A549 (cell line): ENCODE data around the gene OPA3. TPM values are rescaled to one million over a fixed set of nuclear protein-coding genes. Genes with fewer than 3 reads are reported as not detected.

Experiments
- ATAC-seq, 2 experiments: fragments of 200-7000 bp in 1 of 2; fragments of >200 bp in 1 of 2; cut with Nextera tagmentation in 1 of 2; cut with Tn5 transposase in 1 of 2; 3 replicates each; pipeline versions ENCODE4 v1.8.0 to v1.9.1; 2018 to 2020; ENCODE audit warnings: mild to moderate bottlenecking in 1 of 2, moderate library complexity in 1 of 2
- CTCF ChIA-PET: fragments of 300-600 bp; sonication (Branson Sonifier 250); formaldehyde crosslinking; extraction: SDS; loops from one replicate; lab custom pipeline; 2021; ENCODE audit warnings: antibody characterized with exemption, inconsistent platforms; lab: Yijun Ruan, JAX
- POLR2A ChIA-PET: fragments of 350-600 bp; formaldehyde crosslinking; extraction: SDS; loops from one replicate; lab custom pipeline; 2021; ENCODE audit warnings: antibody characterized with exemption, inconsistent platforms; lab: Yijun Ruan, JAX
- DNase-seq, 2 experiments: peaks; one replicate each; pipeline versions ENCODE4 v3.0.0 to v3.0.0-alpha.2; 2011 to 2016; ENCODE audit warnings: low read depth in 1 of 2, low spot score in 1 of 2
- FAIRE-seq: peaks from 2 replicates; lab custom pipeline; 2011; peaks lifted over from hg19 to GRCh38; lab: Jason Lieb, UNC
- H3K27ac ChIP-seq, 2 experiments: fragments of >200 bp; sonication (Bioruptor Twin); formaldehyde crosslinking; 3 replicates each; pipeline ENCODE4 v1.5.1; 2016 to 2017
- H3K4me1 ChIP-seq: fragments of >200 bp; sonication (Bioruptor Twin); formaldehyde crosslinking; 3 replicates; pipeline ENCODE4 v1.6.1; 2016
- H3K4me2 ChIP-seq: fragments of >200 bp; sonication (Bioruptor Twin); formaldehyde crosslinking; 3 replicates; pipeline ENCODE4 v1.6.1; 2016
- H3K4me3 ChIP-seq: fragments of >200 bp; sonication (Bioruptor Twin); formaldehyde crosslinking; 3 replicates; pipeline ENCODE4 v1.5.1; 2016
- H3K9me3 ChIP-seq: fragments of >200 bp; sonication (Bioruptor Twin); formaldehyde crosslinking; 3 replicates; pipeline ENCODE4 v1.6.1; 2016
- CBX2 ChIP-seq: fragments of 200-600 bp; sonication (generic); IDR thresholded peaks from 2 replicates; pipeline ENCODE4 v1.6.1; 2016; ENCODE audit warnings: low read depth, mild to moderate bottlenecking, borderline replicate concordance
- CBX8 ChIP-seq: fragments of 200-600 bp; sonication (generic); IDR thresholded peaks from 2 replicates; pipeline ENCODE4 v1.6.1; 2016
- CHD2 ChIP-seq: fragments of 150-350 bp; IDR thresholded peaks from 2 replicates; pipeline ENCODE4 v1.6.1; 2014; ENCODE audit warnings: low read length; ENCODE audit not compliant: partially characterized antibody
- CHD4 ChIP-seq: fragments of 200-600 bp; sonication (generic); IDR thresholded peaks from 2 replicates; pipeline ENCODE4 v1.6.1; 2016; ENCODE audit warnings: antibody characterized with exemption, mild to moderate bottlenecking, borderline replicate concordance
- ESRRA ChIP-seq: fragments of 150-350 bp; IDR thresholded peaks from 2 replicates; pipeline ENCODE4 v1.6.1; 2014; ENCODE audit warnings: mild to moderate bottlenecking, low read length, borderline replicate concordance
- HEYL ChIP-seq: fragments of 250-450 bp; sonication (Bioruptor Pico); IDR thresholded peaks from 2 replicates; pipeline ENCODE4 v1.8.0; 2021; ENCODE audit warnings: mild to moderate bottlenecking, moderate library complexity
- HMGXB4 ChIP-seq: fragments of 250-450 bp; sonication (Bioruptor Pico); IDR thresholded peaks from 2 replicates; pipeline ENCODE4 v1.5.0; 2021; ENCODE audit warnings: mild to moderate bottlenecking, moderate library complexity, borderline replicate concordance
- HOXA7 ChIP-seq: fragments of 250-450 bp; sonication (Bioruptor Pico); IDR thresholded peaks from 2 replicates; pipeline ENCODE4 v1.5.0; 2020; ENCODE audit warnings: mild to moderate bottlenecking, moderate library complexity
- KDM1A ChIP-seq: fragments of 200-600 bp; sonication (generic); IDR thresholded peaks from 2 replicates; pipeline ENCODE4 v1.6.1; 2016; ENCODE audit warnings: low read depth, mild to moderate bottlenecking
- NPAS2 ChIP-seq: fragments of 250-450 bp; sonication (Bioruptor Pico); IDR thresholded peaks from 2 replicates; pipeline ENCODE4 v1.8.0; 2022; ENCODE audit warnings: mild to moderate bottlenecking, moderate library complexity, borderline replicate concordance
- PBX3 ChIP-seq: IDR thresholded peaks from 2 replicates; pipeline ENCODE4 v1.6.1; 2012
- PHF8 ChIP-seq: fragments of 200-600 bp; sonication (generic); IDR thresholded peaks from 2 replicates; pipeline ENCODE4 v1.6.1; 2016; ENCODE audit warnings: low read depth, mild to moderate bottlenecking, antibody characterized with exemption, moderate library complexity, borderline replicate concordance
- POLR2AphosphoS2 ChIP-seq: conservative IDR thresholded peaks from 2 replicates; pipeline ENCODE4 v1.6.1; 2012; ENCODE audit warnings: low read length, improper control_type of control experiment, inconsistent platforms
- RAD21 ChIP-seq, 2 experiments: fragments of >200 bp in 1 of 2; sonication (Bioruptor Twin) in 1 of 2; formaldehyde crosslinking in 1 of 2; IDR thresholded peaks in 1 of 2; conservative IDR thresholded peaks in 1 of 2; 2 replicates in 1 of 2; 3 replicates in 1 of 2; pipeline ENCODE4 v1.6.1; 2012 to 2018; ENCODE audit warnings: inconsistent platforms in 1 of 2
- RARB ChIP-seq: fragments of 250-450 bp; sonication (Bioruptor Pico); IDR thresholded peaks from 2 replicates; pipeline ENCODE4 v1.8.0; 2021; ENCODE audit warnings: mild to moderate bottlenecking, moderate library complexity
- RFX5 ChIP-seq: fragments of 450-650 bp; IDR thresholded peaks from 2 replicates; pipeline ENCODE4 v1.7.1; 2014; ENCODE audit warnings: antibody characterized with exemption, mild to moderate bottlenecking, moderate library complexity
- TFCP2L1 ChIP-seq: fragments of 250-450 bp; sonication (Bioruptor Pico); IDR thresholded peaks from 2 replicates; pipeline ENCODE4 v1.5.0; 2021; ENCODE audit warnings: mild to moderate bottlenecking
- ZNF302 ChIP-seq: fragments of 250-450 bp; sonication (Bioruptor Pico); IDR thresholded peaks from 2 replicates; pipeline ENCODE4 v1.9.0; 2021; ENCODE audit warnings: inconsistent platforms, mild to moderate bottlenecking, moderate library complexity
- ZSCAN20 ChIP-seq: fragments of 250-450 bp; sonication (Bioruptor Pico); IDR thresholded peaks from 2 replicates; pipeline ENCODE4 v1.8.0; 2022; ENCODE audit warnings: mild to moderate bottlenecking, moderate library complexity
- WGBS: methylation state at CpG from one replicate; pipeline ENCODE4 v1.1.6; 2017; ENCODE audit errors: missing lambda C conversion rate; 5-methylcytosine and 5-hydroxymethylcytosine counted together
- polyA plus RNA-seq, 4 experiments: library from polyadenylated mRNA; depleted of rRNA in 3 of 4; stranded (reverse); fragments of >200 nt; fragmentation: RNase III in 1 of 4; extraction: RNeasy Plus Mini Kit Qiagen cat#74134 plus additional on column Dnase treatment in 1 of 4; gene quantifications; 2 replicates in 3 of 4; 3 replicates in 1 of 4; pipeline ENCODE4 v1.2.3, GENCODE V29; 2011 to 2017

Gene OPA3
- polyA plus RNA-seq, 2 of the 4 experiments (the other 2 are of a cell fraction), result 15.6 to 21.8 TPM

- Histone ChIP-seq H3K4me2 (no peak overlapping the region), H3K4me1 (no peaks in the 10 kb centered on the region), H3K4me3 (no peak overlapping the region), H3K27ac (no peak overlapping the region), H3K9me3 (peaks cover 19% of the 10 kb centered on the region)
- CTCF ChIA-PET, result interaction anchor here (0.7 to 7.8 kb wide), 5 partner anchors 19 to 140 kb away, joined by 3 to 71 read pairs (median 4); no protein-coding TSS in a partner anchor
- no peak for TF ChIP-seq HOXA7
- TF ChIP-seq HEYL (CRISPR knock-in tag), result no peak
- TF ChIP-seq NPAS2 (CRISPR knock-in tag), result no peak
- no peak for TF ChIP-seq ESRRA
- no peak for TF ChIP-seq KDM1A
- no peak for TF ChIP-seq CHD2
- no peak for TF ChIP-seq ZSCAN20 (CRISPR knock-in tag)
- TF ChIP-seq PHF8, result no peak
- no peak for TF ChIP-seq RAD21 (conservative IDR thresholded peaks at IDR 0.05 in 1 of 2, IDR thresholded peaks at IDR 0.05 in 1 of 2)
- TF ChIP-seq ZNF302 (CRISPR knock-in tag), result no peak
- TF ChIP-seq CBX2, result no peak
- FAIRE-seq, result no peak
- 94% methylated on average over 13 of the region's 14 CpGs for WGBS
- POLR2A ChIA-PET, result no interaction called here
- DNase-seq, result no peak
- ATAC-seq, result no peak
These were observed 55.2 kb downstream of the OPA3 start for GRCh38 chr19:45529420-45529785.

- no peaks in the 10 kb centered on the region for H3K4me1 ChIP-seq
- H3K27ac ChIP-seq, result no peak overlapping the region
- ChIA-PET CTCF (interaction anchor here (0.7 to 7.8 kb wide), 5 partner anchors 19 to 140 kb away, joined by 3 to 71 read pairs (median 4); no protein-coding TSS in a partner anchor), POLR2A (no interaction called here)
- FAIRE-seq (no peak), ATAC-seq (peak; percentile 24 to 46; a peak in 3 of 6 replicates), DNase-seq (peak in 1 of 2 experiments; percentile 63)
- WGBS, result 95% methylated on average over 48 of the region's 49 CpGs
- TF ChIP-seq CBX8 (no peak), RAD21 (conservative IDR thresholded peaks at IDR 0.05 in 1 of 2, IDR thresholded peaks at IDR 0.05 in 1 of 2) (no peak), HMGXB4 (no peak), CHD2 (no peak), PBX3 (no peak), TFCP2L1 (peak; percentile 46; the same call in 1 of the 2 replicates), RFX5 (no peak), NPAS2 (CRISPR knock-in tag) (no peak), POLR2AphosphoS2 (peak; percentile 67; the same call in 1 of the 2 replicates), RARB (CRISPR knock-in tag) (no peak), CHD4 (no peak)
- peaks cover 19% of the 10 kb centered on the region for H3K9me3 ChIP-seq
- no peak overlapping the region for H3K4me2 ChIP-seq
- H3K4me3 ChIP-seq, result no peak overlapping the region
These were observed 55.7 kb downstream of the OPA3 start for GRCh38 chr19:45528744-45529419.
